Epidermal melanocyte (primary cell): ENCODE measurements around the gene ZNF654.
A peak's percentile ranks its signal among the peaks of the same experiment; 100 is the strongest.
"Not testable (repeated sequence)": the region's sequence is repeated elsewhere in the genome, so short reads cannot be mapped to it uniquely, and the experiment has no call there.

Experiments used
- DNase-seq: peaks from one replicate; pipeline ENCODE4 v3.0.0; 2011; ENCODE audit warnings: low spot score; ENCODE audit not compliant: insufficient read length

Gene ZNF654

GRCh38 chr3:88059380-88060170 lies 520 bp downstream of the ZNF654 start:
- no peak for DNase-seq

DNA sequence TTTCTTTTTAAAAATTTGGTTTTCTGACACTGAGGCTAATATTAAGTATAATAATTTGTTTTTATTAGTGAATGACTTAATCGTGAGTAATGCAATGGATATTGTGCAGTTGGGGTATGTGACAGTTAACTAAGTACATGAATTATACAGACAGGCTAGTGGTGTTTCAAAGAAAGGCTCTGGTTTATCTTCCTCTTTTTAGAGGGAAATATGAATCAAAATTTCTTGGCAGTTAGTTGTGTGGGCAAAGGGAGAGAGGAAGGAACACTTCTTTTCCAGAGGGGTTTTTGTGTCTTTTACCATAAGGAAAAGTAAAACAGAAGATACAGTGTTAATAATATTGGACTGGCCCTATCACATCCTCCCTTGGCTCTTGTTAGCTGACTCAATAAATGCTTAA lies 2.7 kb downstream of the ZNF654 start:
- no peak for DNase-seq

DNA sequence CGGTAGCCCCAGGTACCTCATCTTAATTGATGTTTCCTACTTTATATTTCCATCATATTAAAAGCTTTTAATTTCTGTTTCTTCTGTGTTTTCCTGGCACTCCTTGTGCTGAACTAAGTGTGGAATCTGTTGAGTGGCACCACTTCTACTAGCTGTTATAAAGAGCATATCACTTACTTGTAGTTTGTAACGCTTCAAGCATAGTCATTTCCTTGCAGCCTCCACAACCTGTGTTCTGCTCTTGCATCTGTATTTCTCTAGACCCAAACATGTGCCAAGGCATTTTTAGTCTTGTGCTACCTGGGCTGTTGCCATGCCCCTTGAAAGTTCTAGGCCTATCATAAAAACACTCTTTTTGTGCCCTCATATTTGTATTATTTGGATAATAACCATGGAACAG lies 16.0 kb downstream of the ZNF654 start:
- DNase-seq = no peak

GRCh38 chr3:88075497-88075896 lies 16.4 kb downstream of the ZNF654 start:
- no peak for DNase-seq

- DNase-seq = no peak
These were observed 17.7 kb downstream of the ZNF654 start for GRCh38 chr3:88076712-88077111.

- no peak for DNase-seq
These were observed 19.9 kb downstream of the ZNF654 start for GRCh38 chr3:88078932-88079331.

GRCh38 chr3:88082854-88083253 lies 23.8 kb downstream of the ZNF654 start:
- no peak for DNase-seq

GRCh38 chr3:88084097-88084501 lies 25.0 kb downstream of the ZNF654 start:
- DNase-seq = no peak

DNA sequence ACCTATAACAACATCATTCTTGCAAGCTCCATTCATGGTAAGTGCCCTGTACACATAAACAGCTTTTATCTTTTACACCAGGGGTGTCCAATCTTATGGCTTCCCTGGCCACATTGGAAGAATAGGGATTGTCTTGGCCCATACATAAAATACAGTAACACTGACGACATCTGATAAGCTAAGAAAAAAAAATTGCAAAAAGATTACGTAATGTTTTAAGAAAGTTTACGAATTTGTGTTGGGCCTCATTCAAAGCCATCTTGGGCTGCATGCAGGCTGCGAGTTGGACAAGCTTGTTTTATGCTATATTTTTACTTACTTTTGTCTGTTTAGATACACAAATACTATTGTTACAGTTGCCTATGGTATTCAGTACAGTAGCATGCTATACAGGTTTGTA lies 31.6 kb downstream of the ZNF654 start:
- DNase-seq = no peak

- DNase-seq = no peak
These were observed 33.2 kb downstream of the ZNF654 start for GRCh38 chr3:88092270-88092669.

DNA sequence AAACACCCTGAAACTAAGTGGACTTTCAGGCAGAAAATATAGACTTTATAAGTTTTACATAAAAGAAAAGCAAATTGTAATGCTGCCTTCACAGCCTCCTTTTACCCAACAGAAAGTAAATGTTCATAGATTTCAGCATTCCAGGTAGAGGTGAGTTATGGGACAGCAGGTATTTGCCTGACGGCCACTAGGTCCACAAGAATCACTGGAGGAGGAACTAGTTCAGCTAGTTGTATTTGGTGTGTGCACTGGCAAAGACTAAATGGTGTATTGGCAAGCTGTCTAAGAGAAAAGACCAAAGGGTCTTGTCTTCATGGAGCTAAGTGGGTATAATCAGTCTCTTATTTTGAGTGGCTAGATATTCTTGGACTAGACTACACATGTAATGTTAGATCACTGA lies 34.2 kb downstream of the ZNF654 start:
- DNase-seq = no peak

- no peak for DNase-seq
These were observed 42.1 kb downstream of the ZNF654 start for GRCh38 chr3:88101142-88101541.

GRCh38 chr3:88105325-88105724 lies 46.3 kb downstream of the ZNF654 start:
- DNase-seq = no peak

GRCh38 chr3:88112289-88112688 lies 53.2 kb downstream of the ZNF654 start:
- DNase-seq = no peak

GRCh38 chr3:88113311-88114162 lies 54.5 kb downstream of the ZNF654 start:
- DNase-seq = peak; percentile 61

GRCh38 chr3:88114878-88115549 lies 56.0 kb downstream of the ZNF654 start:
- no peak for DNase-seq

DNA sequence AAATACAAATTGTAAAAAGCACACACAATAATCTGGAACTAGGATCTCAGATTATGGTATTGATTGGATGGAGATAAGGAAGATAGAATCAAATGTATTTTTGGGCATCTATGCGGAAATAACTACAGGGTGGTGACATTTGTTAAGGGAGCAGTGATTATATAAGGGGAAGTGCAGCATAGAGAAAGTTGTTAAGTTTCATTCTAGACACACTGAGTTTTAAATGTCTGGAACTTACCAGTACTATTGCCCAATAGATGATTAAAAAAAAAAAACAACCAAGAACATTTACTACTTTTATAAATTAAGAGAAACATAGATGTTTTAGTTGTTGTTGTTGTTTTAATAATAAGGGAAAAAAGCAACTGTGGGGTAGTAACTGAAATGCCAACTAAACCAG lies 58.6 kb downstream of the ZNF654 start:
- DNase-seq = no peak

- not testable (repeated sequence) for DNase-seq
These were observed 59.5 kb downstream of the ZNF654 start for GRCh38 chr3:88118603-88119002.

DNA sequence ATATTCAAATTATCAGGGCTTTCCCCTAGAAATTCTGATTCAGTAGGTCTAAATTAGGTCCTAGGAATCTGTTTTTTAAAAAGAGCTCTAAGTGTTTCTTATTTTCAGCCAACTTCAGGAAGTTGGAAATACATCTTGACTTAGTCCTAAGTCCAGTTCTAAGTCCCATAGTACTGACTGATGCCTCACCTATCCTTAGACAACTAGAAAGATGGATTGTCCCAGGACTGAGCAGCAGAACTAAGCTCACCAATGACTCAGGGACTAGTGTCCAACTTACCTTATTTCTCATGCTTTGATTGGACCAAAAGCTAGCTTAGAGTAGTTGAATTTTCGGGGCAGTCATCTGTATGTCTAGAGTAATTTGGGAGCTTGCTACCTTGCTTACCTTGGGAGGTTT lies 64.5 kb downstream of the ZNF654 start:
- no peak for DNase-seq

- no peak for DNase-seq
These were observed 72.6 kb downstream of the ZNF654 start for GRCh38 chr3:88131695-88132094.

GRCh38 chr3:88132894-88133293 lies 73.8 kb downstream of the ZNF654 start:
- no peak for DNase-seq

GRCh38 chr3:88133711-88134263 lies 74.7 kb downstream of the ZNF654 start:
- DNase-seq = no peak
